Activated T-helper 1 cell treated with anti-CD3 and anti-CD28 coated beads, Interleukin-2, amount 50 U/mL, for 16 hours (primary cell): ENCODE results near the gene MAP2K6.

ENCODE experiments used
- DNase-seq, 2 donors: peaks; one replicate each; pipeline ENCODE4 v3.0.0-alpha.2; 2020; ENCODE audit warnings: low read depth in 1 of 2, low spot score in 1 of 2

MAP2K6 gene

DNA sequence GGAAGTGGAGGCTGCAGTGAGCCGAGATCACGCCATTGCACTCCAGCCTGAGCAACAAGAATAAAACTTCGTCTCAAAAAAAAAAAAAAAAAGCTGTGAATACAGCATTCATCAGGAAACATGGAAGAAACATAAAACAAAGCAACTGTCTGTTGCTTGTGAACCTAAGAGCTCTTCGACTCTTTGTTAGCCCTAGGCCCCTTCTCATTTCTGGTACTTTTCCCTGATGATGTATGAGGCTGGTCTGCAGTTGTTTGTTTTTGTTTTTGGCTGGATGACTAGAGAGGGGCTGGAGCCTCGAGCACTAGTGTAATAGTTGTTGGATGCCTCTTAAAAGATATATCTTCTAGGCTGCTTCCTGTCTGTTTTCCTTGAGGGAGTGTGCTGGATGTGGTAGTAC, 113.5 kb downstream of the MAP2K6 start:
- no peak for DNase-seq

- no peak for DNase-seq
Measured at GRCh38 chr17:69533481-69534234, 119.2 kb downstream of the MAP2K6 start.

DNA sequence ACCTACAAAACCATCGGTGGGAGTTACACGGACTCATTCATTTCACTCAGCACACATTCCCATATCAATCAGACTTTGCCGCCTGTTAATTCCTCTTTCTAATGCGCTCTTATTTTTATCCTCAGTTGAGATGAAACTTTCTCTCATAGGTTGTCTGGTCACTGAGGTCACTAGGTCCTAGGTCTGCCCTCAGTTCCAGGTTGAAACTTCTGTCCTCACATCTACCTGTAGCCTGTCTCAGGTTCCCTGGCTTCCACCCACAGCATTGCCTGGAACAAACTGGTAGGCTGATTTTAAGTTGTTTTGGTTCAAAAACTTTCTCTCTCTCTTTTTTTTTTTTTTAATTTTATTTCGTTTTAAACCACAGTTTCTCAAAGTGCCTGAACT, 119.7 kb downstream of the MAP2K6 start:
- no peak for DNase-seq

DNA sequence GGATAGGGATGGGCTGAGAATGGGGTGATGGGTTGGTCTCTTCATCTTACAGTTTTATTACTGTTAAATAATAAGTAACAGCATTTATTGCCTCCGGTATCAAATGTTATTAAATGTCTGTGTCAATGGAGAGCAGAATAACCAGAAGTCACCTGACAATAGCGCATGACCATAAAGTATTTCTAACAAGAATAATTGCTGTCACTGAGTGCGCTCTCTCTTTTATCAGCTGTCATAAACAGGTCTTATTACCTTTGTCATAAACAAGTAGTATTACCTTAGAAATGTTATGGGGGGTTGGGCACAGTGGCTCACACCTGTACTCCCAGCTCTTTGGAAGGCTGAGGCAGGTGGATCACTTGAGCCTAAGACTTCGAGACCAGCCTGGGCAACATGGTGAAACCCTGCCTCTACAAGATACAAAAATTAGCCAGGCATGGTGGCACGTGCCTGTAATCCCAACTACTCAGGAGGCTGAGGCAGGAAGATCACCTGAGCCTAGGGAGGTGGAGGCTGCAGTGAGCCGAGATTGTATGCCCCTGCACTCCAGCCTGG, 120.6 kb downstream of the MAP2K6 start:
- no peak for DNase-seq

GRCh38 chr17:69538795-69539194, 124.3 kb downstream of the MAP2K6 start:
- no peak for DNase-seq

DNA sequence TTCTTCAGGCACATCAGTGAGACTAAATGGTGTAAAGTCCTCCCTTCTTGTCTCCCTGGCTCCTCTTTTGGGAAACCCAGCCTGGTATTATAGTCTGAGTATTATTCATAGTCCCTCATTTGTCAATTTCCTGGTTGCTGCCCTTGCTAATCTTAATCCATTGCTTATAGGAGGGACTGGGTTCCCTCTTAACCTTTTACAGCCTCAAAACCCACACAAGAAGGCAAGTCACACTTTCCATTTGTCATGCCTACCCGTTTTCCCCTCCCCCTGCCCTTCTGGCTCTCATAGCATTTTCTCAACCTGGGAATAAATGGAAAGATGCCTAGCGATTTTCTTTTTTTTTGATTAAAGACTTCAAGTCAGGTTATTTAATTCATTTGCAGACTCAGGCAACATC, 124.8 kb downstream of the MAP2K6 start:
- DNase-seq = no peak

DNA sequence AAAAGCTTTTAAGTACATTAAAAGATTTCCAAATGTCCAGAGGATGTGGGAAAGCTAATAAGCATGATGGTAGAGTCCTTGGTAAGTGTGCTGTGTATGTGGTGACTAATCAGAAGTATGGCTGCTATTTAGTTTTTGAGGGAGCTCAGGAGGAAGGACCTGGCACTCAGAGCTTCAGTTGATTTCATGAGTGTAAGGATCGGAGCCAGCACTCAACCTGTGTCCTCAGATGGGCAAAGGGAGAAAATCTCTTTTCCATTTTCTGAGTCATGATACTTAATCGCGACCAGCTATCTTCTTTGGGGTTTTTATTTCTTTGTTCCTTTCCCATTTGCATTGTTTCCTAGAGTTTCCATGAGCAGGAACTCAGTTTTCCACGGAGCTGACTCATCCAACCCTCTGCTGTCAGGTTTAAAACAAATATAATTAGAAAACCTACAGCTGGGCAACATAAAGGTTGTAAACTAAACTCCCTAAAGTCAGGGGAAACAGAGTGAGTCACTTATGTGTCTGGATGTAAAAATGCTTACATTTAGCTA, 125.4 kb downstream of the MAP2K6 start:
- no peak for DNase-seq

DNA sequence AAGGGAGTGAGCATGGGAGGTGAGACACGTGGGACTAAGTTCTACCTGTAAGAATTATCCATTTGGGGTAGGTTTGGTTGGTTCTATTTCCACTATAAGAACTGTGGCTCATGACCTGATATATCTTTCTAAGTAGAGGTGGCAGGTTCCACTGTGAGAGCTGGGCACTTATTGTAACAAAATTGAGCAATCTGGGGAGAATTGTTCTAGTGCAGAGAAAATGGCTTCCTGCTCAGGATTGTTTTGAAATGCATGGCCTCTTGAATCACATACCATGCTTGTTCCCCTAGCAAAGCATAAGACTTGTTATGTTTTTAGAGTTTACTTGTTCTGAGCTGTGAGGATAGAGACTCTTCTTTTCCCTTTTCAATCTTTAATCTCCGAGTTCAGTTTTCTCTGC, 125.9 kb downstream of the MAP2K6 start:
- DNase-seq = no peak

DNA sequence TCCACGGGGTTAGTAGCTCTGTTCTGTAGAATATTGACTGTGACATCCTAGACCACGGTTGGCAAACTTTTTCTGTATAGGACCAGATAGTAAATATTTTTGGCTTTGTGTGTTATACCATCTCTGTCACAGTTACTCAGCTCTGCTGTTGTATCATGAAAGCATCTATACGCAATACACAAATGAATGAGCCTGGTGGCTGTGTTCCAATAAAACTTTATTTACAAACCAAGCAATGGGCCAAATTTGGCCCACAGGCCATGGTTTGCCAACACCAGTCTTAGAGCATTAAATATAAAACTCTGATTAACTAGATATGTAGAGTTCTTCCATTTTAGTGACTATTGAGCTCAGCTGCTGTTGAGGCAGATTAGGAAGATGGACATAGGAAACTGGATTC, 132.7 kb downstream of the MAP2K6 start:
- DNase-seq = no peak

- DNase-seq = no peak
Measured at GRCh38 chr17:69547947-69548346, 133.4 kb downstream of the MAP2K6 start.

- no peak for DNase-seq
Measured at GRCh38 chr17:69551212-69552010, 136.9 kb downstream of the MAP2K6 start.

DNA sequence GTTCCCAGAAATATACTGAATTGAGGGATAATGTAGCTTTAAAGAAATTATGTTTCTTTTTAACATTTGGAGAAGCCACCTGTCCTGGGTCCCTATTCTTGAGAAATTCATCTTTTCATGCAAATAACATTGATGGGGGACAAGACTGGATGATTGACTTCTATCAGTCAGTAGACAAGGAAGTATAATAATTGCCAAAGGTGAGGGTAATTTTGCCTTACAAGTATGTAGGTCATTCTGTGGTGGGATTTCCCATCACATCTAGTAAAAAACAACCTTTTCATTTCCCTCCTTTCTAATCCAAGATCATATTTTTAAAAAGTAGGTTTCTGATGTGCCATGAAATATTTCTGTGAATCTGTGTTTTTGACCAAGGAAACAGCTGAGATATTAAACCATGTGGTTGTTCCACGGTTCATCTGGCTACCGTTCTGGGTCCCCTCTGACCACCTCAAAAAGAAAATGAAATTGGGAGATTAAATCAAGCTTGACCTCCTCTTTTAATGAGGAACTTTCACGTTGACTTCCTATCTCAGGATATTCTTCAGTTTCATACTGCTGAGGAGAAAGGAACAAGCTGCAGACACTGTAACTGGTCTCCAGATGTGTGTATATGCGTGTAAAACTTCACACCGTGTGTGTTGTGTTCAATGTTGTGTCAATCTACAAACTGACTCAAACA, 138.6 kb downstream of the MAP2K6 start:
- DNase-seq = no peak

DNA sequence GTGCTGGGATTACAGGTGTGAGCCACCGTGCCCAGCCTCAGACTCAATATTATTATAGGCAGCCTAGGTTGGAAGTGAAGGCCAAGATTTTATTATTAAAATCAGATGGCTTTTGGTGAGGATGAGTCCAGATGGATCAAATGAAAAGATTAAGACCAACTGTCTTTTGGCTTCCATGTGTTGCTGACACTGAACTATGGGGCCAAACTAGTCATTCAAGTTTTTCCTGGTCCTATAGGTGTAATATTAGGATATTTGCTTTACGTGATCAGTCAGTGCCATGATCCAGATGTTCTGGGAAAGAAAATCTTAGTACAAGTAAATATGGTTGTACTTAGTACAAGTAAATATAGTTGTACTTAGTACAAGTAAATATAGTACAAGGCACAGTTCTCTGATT, 140.6 kb downstream of the MAP2K6 start:
- no peak for DNase-seq

DNA sequence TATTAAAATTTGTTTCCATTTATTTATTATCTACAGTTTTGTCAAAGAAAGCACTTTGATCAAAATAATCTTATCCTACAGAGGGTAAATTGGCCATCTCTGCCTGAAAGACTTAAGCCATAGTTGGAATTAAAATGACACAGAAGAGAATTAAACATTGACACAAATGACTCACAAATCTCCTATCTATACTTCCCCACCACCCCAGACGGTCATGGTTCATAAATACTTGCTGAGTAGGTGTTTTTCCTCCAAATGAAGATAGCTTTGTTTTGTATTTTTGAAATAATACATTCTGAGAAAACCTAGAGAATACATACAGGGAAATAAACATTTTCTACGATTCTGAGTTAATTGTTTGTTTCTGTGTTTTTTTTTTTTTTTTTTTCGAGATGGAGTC, 142.8 kb downstream of the MAP2K6 start:
- no peak for DNase-seq

GRCh38 chr17:69558796-69559195, 144.3 kb downstream of the MAP2K6 start:
- DNase-seq = no peak

GRCh38 chr17:69560987-69561441, 146.5 kb downstream of the MAP2K6 start:
- DNase-seq = no peak

DNA sequence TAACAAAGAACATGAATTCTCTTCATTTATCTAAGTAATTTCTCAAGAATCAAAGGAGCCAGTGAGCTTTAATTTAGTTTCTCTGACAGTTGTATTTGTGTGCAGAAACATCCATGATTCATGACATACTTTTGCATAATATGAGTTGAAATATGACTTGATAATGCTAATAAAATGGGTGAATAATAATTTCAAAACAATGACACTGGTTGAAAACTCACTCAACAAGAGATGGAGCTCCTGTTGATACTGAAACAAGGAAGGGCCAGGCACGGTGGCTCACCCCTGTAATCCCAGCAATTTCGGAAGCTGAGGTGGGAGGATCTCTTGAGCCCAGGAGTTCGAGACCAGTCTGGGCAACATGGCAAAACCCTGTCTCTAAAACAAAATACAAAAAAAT, 147.0 kb downstream of the MAP2K6 start:
- no peak for DNase-seq

DNA sequence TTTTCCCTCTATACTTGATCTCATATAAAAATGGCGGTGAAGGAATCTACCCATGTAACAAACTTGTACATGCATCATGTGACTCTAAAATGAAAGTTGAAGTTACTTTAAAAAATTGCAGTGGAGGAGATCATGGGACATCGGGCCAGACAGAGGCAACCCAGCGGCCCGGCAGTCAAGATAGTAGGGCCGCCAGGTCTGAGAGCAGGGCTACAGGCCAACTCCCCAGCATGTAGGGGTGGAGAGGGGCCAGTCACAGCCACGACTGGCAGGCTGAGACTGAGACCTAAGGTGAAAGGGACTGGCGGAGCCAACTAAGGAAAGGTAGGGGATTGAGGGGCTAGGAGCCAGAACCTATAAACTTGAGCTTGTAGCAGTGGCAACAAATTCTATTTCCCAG, 150.9 kb downstream of the MAP2K6 start:
- DNase-seq = no peak

GRCh38 chr17:69567130-69567529, 152.6 kb downstream of the MAP2K6 start:
- DNase-seq = no peak

DNA sequence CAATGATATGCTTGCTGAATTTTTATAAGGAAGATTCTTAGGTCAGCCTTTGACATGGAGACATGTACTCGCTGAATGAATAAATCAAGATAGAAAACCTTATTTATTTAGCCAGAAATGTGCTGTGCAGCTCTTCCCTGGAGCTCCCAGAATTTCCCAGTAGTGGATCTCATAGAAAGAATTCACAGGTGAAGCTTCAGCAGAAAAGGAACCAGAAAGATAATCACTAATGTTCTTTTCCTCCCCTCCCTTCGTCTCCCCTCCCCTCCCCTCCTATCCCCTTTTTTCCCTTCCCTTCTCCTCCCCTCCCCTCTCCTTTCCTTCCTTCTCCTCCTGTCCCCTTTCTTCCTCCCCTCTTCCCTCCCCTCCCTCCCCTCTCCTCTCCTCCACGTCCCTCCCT, 158.2 kb downstream of the MAP2K6 start:
- no peak for DNase-seq

DNA sequence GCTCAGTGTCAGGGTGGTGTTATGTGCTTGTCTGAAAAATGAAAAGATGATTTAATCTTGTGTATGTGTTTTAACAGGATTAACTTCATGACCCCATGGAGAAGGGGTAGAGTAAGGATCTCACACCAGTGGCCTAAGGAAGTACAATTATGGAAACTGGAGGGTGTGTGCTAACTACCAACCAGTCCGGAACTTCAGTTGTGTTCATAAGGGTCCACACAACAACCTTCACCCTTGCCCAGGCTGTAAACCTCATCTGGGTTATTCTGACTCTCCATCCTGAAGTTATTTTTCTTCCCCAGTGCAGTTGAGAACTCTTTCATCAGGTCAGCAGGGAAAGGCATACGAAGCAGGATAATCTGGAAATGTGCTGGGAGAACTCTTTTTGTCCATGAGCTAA, 158.9 kb downstream of the MAP2K6 start:
- no peak for DNase-seq
